ENCODE results near the gene SNAP29. TPM values are rescaled to one million over a fixed set of nuclear protein-coding genes. Genes with fewer than 3 reads are reported as not detected.
"Not testable (repeated sequence)": the region's sequence is repeated elsewhere in the genome, so short reads cannot be mapped to it uniquely, and the experiment has no call there.

The SNAP29 gene
- total RNA-seq, 6 experiments from 2014 or later = 34.2 to 40.7 (median 38.0) TPM

DNA sequence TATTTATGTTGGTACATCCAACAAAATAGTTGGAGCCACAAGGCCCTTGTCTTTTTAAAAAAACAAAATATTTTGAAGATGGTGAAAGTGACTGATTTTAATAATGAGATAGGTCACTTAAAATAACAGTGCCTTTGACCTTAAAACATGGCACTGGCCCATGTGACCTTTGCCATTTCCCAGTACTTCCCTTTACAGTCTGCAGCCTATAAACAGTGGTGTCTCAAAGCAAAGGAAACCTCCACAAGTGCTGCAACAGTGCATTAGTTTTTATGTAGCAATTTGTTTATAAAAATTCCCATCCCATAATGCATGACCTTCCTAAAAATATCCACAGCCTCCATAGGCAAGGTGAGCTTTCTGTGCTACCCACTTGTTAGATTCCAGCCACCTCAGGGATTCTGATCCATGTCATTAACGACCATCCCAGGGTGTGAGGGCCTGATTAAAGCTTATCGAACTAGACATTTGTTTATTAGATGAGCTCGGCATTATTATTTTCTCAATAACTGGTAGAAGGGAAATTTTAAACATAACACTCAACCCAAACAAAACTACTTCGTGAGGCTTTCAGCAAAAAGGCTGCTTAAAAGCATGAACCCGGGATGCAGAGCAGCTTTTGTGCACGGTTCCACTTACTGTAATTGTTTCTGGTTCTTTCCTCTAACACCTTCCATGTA is 30.4 kb downstream of the SNAP29 start:
- no peak overlapping the region for H3K27ac Mint-ChIP-seq
- TF ChIP-seq, protein P1, sequence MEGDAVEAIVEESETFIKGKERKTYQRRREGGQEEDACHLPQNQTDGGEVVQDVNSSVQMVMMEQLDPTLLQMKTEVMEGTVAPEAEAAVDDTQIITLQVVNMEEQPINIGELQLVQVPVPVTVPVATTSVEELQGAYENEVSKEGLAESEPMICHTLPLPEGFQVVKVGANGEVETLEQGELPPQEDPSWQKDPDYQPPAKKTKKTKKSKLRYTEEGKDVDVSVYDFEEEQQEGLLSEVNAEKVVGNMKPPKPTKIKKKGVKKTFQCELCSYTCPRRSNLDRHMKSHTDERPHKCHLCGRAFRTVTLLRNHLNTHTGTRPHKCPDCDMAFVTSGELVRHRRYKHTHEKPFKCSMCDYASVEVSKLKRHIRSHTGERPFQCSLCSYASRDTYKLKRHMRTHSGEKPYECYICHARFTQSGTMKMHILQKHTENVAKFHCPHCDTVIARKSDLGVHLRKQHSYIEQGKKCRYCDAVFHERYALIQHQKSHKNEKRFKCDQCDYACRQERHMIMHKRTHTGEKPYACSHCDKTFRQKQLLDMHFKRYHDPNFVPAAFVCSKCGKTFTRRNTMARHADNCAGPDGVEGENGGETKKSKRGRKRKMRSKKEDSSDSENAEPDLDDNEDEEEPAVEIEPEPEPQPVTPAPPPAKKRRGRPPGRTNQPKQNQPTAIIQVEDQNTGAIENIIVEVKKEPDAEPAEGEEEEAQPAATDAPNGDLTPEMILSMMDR (IDR thresholded peaks at IDR 0.05) = no peak
- DNase-seq = no peak
- H3K9me3 Mint-ChIP-seq = no peaks in the 10 kb centered on the region
- peaks cover 16% of the 10 kb centered on the region for H3K36me3 Mint-ChIP-seq (ENCODE audit: low read depth)
- H3K27me3 Mint-ChIP-seq (ENCODE audit: insufficient read depth) = no peaks in the 10 kb centered on the region
- H3K4me1 Mint-ChIP-seq (ENCODE audit: low read depth) = peaks cover 22% of the 10 kb centered on the region
- H3K4me3 Mint-ChIP-seq = no peak overlapping the region

DNA sequence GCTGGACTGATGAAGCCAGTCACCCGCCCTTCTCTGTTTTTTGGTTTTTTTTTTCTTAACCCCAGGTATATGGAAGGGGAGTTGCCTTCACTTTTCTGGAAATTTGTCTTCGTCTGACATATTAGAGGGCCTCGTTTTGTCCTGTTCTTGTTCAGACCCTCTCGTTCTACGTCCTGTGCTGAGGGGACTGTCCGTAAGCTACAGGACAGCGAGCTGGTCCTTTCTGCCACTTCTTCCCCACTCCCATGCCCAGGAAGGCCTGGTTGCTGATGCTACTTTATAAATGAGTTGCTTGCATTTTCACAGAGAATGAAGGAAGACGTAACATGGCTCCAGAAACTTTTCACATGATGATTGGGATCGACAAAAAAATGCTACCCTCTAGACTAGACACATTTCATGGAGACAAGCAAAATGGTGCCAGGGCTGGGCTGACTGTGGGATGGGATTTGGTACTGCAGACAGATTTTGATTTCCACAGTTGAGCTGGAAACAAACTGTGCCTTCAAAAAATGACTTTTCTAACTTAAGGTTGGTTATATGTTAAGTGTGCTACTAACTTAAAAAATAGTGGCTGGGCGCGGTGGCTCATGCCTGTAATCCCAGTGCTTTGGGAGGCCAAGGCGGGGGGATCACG is 31.2 kb downstream of the SNAP29 start:
- Mint-ChIP-seq H3K4me3 (no peak overlapping the region), H3K9me3 (no peaks in the 10 kb centered on the region), H3K27ac (no peak overlapping the region), H3K4me1 (ENCODE audit: low read depth) (peaks cover 21% of the 10 kb centered on the region), H3K36me3 (ENCODE audit: low read depth) (peaks cover 16% of the 10 kb centered on the region), H3K27me3 (ENCODE audit: insufficient read depth) (peaks cover 2% of the 10 kb centered on the region; the same call in 1 of the 2 replicates)
- TF ChIP-seq, protein P1 (IDR thresholded peaks at IDR 0.05) = no peak
- no peak for DNase-seq

- Mint-ChIP-seq H3K9me3 (no peaks in the 10 kb centered on the region), H3K36me3 (ENCODE audit: low read depth) (peaks cover 16% of the 10 kb centered on the region), H3K4me3 (no peak overlapping the region), H3K27me3 (ENCODE audit: insufficient read depth) (peaks cover 2% of the 10 kb centered on the region; the same call in 1 of the 2 replicates), H3K27ac (no peak overlapping the region), H3K4me1 (ENCODE audit: low read depth) (peaks cover 11% of the 10 kb centered on the region)
- no peak for DNase-seq
- TF ChIP-seq, protein P1 (IDR thresholded peaks at IDR 0.05) = no peak
These were observed 32.2 kb downstream of the SNAP29 start for GRCh38 chr22:20890975-20891374.

DNA sequence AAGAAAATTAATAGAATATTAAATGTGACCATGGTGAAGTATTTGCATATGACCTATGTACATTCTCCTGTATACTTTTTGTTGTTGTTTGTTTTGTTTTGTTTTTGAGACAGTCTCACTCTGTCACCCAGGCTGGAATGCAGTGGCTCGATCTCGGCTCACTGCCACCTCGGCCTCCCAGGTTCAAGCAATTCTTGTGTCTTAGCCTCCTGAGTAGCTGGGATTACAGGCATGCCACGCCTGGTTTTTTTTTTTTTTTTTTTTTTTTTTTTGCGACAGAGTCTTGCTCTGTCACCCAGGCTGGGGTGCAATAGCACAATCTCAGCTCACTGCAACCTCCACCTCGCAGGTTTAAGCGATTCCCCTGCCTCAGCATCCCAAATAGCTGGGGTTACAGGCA is 38.9 kb downstream of the SNAP29 start:
- H3K9me3 Mint-ChIP-seq; H3K4me1 Mint-ChIP-seq (ENCODE audit: low read depth); H3K4me3 Mint-ChIP-seq; H3K27ac Mint-ChIP-seq; DNase-seq; H3K27me3 Mint-ChIP-seq (ENCODE audit: insufficient read depth); H3K36me3 Mint-ChIP-seq (ENCODE audit: low read depth): not testable (repeated sequence)

DNA sequence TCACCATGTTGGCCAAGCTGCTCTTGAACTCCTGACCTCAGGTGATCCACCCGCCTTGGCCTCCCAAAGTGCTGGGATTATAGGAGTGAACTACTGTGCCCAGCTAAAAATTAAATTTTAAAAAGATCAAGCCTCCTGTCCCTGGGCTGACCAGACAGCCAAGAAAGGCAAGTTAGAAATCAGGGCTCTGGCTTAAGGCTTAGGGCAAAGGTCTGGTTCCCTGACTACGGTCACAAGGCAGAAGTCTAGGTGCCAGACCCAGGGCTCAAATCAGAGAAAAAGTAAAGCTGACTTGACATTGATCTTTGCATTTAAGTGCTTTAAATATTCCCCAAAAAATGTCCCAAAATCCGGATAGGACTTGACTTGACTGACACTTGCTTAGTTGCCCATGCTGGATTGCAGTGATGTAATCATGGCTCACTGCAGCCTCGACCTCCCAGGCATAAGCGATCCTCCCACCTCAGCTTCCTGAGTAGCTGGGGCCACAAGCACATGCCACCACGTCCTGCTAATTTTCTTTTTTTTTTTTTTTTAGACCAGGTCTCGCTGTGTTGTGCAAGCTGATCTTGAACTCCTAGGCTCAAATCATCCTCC is 41.1 kb downstream of the SNAP29 start:
- H3K4me1 Mint-ChIP-seq (ENCODE audit: low read depth) = peaks cover 10% of the 10 kb centered on the region
- no peak overlapping the region for H3K27ac Mint-ChIP-seq
- H3K36me3 Mint-ChIP-seq (ENCODE audit: low read depth) = no peaks in the 10 kb centered on the region
- TF ChIP-seq, protein P1 (IDR thresholded peaks at IDR 0.05) = no peak
- H3K9me3 Mint-ChIP-seq = no peaks in the 10 kb centered on the region
- no peak for DNase-seq
- no peak overlapping the region for H3K4me3 Mint-ChIP-seq
- H3K27me3 Mint-ChIP-seq (ENCODE audit: insufficient read depth) = no peaks in the 10 kb centered on the region

- not testable (repeated sequence) for H3K9me3 Mint-ChIP-seq; H3K4me3 Mint-ChIP-seq; H3K27me3 Mint-ChIP-seq (ENCODE audit: insufficient read depth); H3K27ac Mint-ChIP-seq; DNase-seq; H3K36me3 Mint-ChIP-seq (ENCODE audit: low read depth)
- H3K4me1 Mint-ChIP-seq (ENCODE audit: low read depth) = peaks cover 24% of the 10 kb centered on the region
These were observed 42.6 kb downstream of the SNAP29 start for GRCh38 chr22:20901093-20902033.

Measured in HFFc6 (cell line).